ENCODE results near the gene GNG7.
"Not testable (repeated sequence)": the region's sequence is repeated elsewhere in the genome, so short reads cannot be mapped to it uniquely, and the experiment has no call there.

GNG7 gene

DNA sequence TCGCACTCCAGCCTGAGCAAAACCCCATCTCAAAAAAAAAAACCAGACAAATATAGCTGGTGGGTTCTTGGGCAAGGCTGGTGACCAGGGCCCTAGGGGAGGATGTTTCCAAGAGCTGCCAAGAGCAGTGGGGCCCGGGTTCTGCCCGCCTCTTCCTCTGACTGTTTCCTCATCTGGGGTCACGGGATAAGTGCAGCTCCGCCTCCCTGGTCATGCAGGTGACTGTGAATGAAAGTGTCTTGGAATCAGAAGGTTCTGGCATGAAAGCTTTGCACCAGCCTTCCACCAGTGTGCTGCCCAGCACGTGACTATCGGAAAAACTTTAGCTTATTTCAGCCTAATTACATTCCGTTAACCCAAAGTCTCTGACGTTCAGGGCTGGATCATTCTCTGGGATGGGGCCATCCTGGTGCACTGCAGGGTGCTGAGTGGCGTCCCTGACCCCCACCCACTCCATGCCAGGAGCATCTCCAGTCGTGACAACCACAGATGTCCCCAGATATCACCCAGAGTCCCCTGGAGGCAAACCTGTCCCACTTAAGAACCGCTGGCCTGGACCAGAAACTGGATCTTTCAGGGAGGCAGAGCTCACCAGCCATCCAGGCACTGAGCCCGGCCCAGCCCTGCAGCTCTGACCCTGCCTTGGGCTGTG lies 85.6 kb downstream of the GNG7 start:
- peak; percentile 49 for DNase-seq

- no peak for DNase-seq
Observed at GRCh38 chr19:2615782-2616181, 86.7 kb downstream of the GNG7 start.

GRCh38 chr19:2613507-2614295 lies 88.8 kb downstream of the GNG7 start:
- DNase-seq, result peak; percentile 75

DNA sequence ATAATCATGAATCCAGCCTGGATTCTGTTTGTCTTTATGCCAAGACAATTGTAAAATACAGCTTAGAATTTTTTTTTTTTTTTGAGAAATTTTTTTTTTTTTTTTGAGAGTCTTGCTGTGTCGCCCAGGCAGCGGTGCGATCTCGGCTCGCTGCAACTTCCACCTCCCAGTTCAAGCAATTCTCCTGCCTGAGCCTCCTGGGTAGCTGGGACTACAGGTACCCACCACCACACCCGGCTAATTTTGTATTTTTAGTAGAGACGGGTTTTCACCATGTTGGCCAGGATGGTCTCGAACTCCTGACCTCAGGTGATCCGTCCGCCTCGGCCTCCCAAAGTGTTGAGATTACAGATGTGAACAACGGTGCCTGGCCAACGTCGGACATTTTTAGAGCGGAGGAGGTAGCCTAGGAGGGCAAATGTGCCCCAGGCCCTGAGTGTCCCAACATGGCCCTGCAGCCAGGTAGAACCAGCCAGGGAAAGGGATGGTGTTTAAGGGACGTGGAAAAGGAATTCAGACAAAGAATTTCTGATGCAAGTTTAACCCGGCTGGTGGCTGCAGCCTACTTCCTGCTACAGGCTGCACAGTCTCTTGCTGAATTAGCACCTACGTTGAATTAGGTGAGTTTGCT lies 89.8 kb downstream of the GNG7 start:
- DNase-seq, result no peak

DNA sequence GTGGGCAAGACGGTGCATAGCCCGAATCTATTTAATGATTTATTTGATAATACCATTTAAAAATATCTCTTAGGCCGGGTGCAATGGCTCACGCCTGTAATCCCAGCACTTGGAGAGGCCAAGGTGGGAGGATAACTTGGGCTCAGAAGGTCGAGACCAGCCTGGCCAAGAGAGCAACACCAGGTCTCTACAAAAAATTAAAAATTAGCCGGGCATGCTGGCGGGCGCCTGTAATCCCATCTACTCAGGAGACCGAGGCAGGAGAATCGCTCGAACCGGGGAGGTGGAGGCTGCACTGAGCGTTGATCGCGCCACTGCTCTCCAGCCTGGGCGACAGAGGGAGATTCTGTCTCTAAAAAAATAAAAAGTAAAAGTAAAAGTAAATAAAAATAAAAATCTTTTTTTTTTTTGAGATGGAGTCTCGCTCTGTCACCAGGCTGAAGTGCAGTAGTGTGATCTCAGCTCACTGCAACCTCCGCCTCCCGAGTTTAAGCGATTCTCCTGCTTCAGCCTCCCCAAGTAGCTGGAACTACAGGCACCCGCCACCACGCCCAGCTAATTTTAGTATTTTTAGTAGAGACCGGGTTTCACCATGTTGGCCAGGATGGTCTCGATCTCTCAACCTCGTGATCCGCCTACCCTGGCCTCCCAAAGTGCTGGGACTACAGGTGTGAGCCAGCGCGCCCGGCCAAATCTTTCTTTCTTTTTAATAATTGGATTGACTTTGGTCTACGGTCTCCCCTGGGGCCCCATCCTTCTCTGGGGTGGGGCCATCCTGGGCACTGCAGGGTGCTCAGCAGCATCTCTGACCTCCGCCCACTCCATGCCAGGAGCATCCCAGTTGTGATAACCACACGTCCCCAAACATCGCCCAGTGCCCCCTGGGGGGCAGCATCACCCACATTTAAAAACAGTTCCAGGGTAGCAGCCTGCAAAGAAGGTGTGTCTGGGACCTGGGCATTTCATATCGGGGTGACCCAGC lies 90.7 kb downstream of the GNG7 start:
- DNase-seq, result no peak

GRCh38 chr19:2610637-2611482 lies 91.6 kb downstream of the GNG7 start:
- DNase-seq, result peak; percentile 94

DNA sequence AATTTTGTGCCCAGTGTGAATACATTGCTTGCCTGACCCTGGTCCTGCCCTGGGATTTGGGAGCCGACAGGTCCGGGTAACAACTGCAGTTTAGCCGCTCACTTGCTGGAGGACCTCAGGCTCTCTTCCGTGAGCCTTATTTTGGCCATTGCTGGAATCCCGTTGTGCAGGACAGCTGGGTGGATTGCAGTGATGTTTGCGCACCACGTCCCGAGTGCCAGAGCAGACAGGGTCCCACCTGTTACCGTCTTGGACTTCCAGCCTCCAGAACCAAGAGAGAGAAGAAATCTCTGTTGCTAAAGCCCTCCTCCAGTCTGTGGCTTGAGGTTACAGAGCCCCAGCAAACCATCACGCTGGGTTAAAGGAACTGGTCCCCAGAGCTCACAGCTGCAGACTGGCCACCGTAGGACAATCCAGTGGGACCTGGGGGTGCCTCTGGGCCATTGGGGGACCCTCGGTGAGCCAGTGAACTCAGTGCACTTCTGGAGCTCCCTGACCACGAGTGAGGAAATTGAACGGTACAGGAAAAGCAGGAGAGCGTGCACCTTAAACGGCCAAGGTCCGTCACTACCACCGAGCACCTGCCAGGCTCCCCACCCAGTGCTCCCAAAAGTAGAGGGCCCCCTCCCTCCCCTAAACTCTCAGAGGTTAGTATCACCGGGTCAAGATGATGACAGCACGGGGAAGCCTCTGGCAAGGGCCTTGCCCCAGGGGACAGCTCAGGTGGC lies 92.9 kb downstream of the GNG7 start:
- DNase-seq, result no peak

GRCh38 chr19:2609034-2609388 lies 93.5 kb downstream of the GNG7 start:
- DNase-seq, result not testable (repeated sequence)

GRCh38 chr19:2608602-2608922 lies 93.9 kb downstream of the GNG7 start:
- DNase-seq, result no peak

- peak; percentile 77 for DNase-seq
Observed at GRCh38 chr19:2607712-2608601, 94.5 kb downstream of the GNG7 start.

- DNase-seq, result not testable (repeated sequence)
Observed at GRCh38 chr19:2606774-2607173, 95.7 kb downstream of the GNG7 start.

GRCh38 chr19:2605889-2606288 lies 96.6 kb downstream of the GNG7 start:
- not testable (repeated sequence) for DNase-seq

GRCh38 chr19:2604747-2605329 lies 97.7 kb downstream of the GNG7 start:
- no peak for DNase-seq

- DNase-seq, result no peak
Observed at GRCh38 chr19:2603334-2603733, 99.2 kb downstream of the GNG7 start.

GRCh38 chr19:2602391-2603181 lies 99.9 kb downstream of the GNG7 start:
- DNase-seq, result no peak

DNA sequence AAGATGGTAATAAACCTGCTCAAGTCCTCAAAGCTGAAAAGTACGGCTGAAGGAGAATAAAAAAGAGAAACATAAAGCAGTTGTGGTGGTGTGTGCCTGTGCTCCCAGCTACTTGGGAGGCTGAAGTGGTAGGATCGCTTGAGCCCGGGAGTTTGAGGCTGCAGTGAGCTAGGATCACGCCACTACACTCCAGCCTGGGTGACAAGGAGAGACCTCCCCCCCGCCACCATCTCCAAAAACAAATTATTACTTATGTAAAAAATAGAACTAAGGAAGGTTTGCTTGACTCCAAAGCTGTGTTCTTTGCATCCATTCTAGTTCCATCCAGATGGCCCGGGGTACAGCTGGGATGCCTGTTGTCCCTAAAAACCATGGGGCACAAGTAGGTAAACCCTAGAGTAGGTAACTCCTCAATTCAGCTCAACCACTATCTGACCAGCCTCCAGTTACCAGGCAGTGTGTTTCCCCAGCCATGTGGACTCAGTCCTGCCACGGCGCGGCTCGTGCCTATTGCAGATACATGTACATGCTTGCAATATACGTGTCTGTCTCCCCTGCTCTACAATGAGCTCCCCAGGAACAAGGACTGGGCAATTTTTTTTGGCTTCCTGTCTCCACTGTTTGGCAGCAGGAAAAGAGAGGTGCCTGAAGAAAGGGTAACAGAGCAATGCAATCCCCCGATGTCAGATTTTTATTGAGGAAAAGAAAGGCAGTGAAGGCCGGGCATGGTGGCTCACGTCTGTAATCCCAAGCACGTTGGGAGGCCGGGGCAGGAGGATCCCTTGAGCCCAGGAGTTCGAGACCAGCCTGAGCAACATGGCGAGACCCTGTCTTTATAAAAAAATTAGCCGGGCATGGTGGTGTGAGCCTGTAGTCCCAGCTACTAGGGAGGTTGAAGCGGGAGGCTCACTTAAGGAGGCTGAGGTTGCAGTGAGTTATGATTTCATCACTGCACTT lies 101.3 kb downstream of the GNG7 start:
- DNase-seq, result no peak

DNA sequence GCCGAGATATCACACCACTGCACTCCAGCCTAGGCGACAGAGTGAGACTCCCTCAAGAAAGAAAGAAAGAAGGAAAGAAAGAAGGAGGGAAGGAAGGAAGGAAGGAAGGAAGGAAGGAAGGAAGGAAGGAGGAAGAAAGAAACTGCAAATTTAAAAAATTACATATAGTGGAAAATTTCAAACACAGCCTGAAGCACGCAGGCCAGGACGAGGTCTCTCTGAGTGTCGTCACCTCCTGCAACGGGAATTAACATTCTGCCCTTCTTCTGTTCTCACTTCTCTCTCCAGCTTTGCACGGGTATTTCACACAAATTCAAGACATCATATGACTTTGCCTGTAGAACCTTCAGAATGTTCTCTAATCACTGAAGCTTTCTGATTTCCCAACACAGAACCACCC lies 108.2 kb downstream of the GNG7 start:
- DNase-seq, result no peak

GRCh38 chr19:2592824-2593223 lies 109.7 kb downstream of the GNG7 start:
- no peak for DNase-seq

Measured in activated CD4-positive, alpha-beta T cell treated with anti-CD3 and anti-CD28 coated beads, Interleukin-2, Interleukin-6, amounts not matched to agents 100 ng/mL and 50 ng/mL, durations not matched to agents 16 hours and 8 hours (primary cell).